Smooth muscle cell (in vitro differentiated cells): ENCODE data around the gene SLC35A1. TPM values are rescaled to one million over a fixed set of nuclear protein-coding genes. Genes with fewer than 3 reads are reported as not detected.

Experiments used
- DNase-seq: peaks from one replicate; lab custom pipeline; 2025; ENCODE audit not compliant: unreplicated experiment; lab: John Stamatoyannopoulos, UW
- H2AFZ ChIP-seq: fragments of 200-600 bp; sonication (generic); 2 replicates; pipeline ENCODE4 v1.6.0; 2016; ENCODE audit warnings: antibody characterized with exemption, low read depth, mild to moderate bottlenecking
- H3F3A ChIP-seq: fragments of 200-600 bp; sonication (generic); 2 replicates; pipeline ENCODE4 v1.6.0; 2017; ENCODE audit warnings: antibody characterized with exemption, low read depth
- H3K27ac ChIP-seq: fragments of 200-600 bp; sonication (generic); 2 replicates; pipeline ENCODE4 v1.5.1; 2016; ENCODE audit warnings: low read depth, mild to moderate bottlenecking
- H3K27me3 ChIP-seq: fragments of 200-600 bp; sonication (generic); 2 replicates; pipeline ENCODE4 v1.6.1; 2016; ENCODE audit warnings: low read depth, mild to moderate bottlenecking
- H3K36me3 ChIP-seq: fragments of 200-600 bp; sonication (generic); 2 replicates; pipeline ENCODE4 v1.5.1; 2016; ENCODE audit warnings: low read depth
- H3K4me1 ChIP-seq: fragments of 200-600 bp; sonication (generic); 2 replicates; pipeline ENCODE4 v1.5.1; 2016; ENCODE audit warnings: low read depth
- H3K4me2 ChIP-seq: fragments of 200-600 bp; sonication (generic); 2 replicates; pipeline ENCODE4 v1.6.0; 2016; ENCODE audit warnings: mild to moderate bottlenecking
- H3K4me3 ChIP-seq: fragments of 200-600 bp; sonication (generic); 2 replicates; pipeline ENCODE4 v1.5.1; 2016; ENCODE audit warnings: mild to moderate bottlenecking
- H3K79me2 ChIP-seq: fragments of 200-600 bp; sonication (generic); 2 replicates; pipeline ENCODE4 v1.6.0; 2016; ENCODE audit warnings: low read depth, mild to moderate bottlenecking
- H3K9ac ChIP-seq: fragments of 200-600 bp; sonication (generic); 2 replicates; pipeline ENCODE4 v1.6.0; 2016; ENCODE audit warnings: low read depth
- H3K9me3 ChIP-seq: fragments of 200-600 bp; sonication (generic); replicated peaks from 2 replicates; pipeline ENCODE4 v1.5.1; 2016; ENCODE audit warnings: low read depth
- H4K20me1 ChIP-seq: fragments of 200-600 bp; sonication (generic); 2 replicates; pipeline ENCODE4 v1.6.0; 2016; ENCODE audit warnings: low read depth
- CTCF ChIP-seq: fragments of 200-600 bp; sonication (generic); IDR thresholded peaks from 2 replicates; pipeline ENCODE4 v1.5.1; 2017; ENCODE audit warnings: borderline replicate concordance, mild to moderate bottlenecking, antibody characterized with exemption; ENCODE audit not compliant: insufficient read depth, poor library complexity, severe bottlenecking
- WGBS: methylation state at CpG from one replicate; pipeline ENCODE4 v1.1.7; 2016; ENCODE audit warnings: low lambda C conversion rate; 5-methylcytosine and 5-hydroxymethylcytosine counted together
- polyA plus RNA-seq: library from polyadenylated mRNA; unstranded; fragments of >200 nt; fragmentation: Nextera tagmentation; extraction: Ambion mirVana; gene quantifications from 2 replicates; pipeline ENCODE4 v1.2.1, GENCODE V29; 2016
- total RNA-seq: library from RNA; depleted of rRNA; stranded (reverse); fragments of >200 nt; gene quantifications from 2 replicates; pipeline ENCODE4 v1.2.3, GENCODE V29; 2014

SLC35A1 gene
- total and polyA plus RNA-seq, 2 experiments from 2014 or later, result 19.9 to 23.9 TPM

- H3K27me3 ChIP-seq, result no peaks in the 10 kb centered on the region
- H3K4me2 ChIP-seq, result no peak overlapping the region
- H3K4me1 ChIP-seq, result no peaks in the 10 kb centered on the region
- DNase-seq, result no peak
- 96% methylated on average over 8 of the region's 8 CpGs for WGBS
- no peaks in the 10 kb centered on the region for H3F3A ChIP-seq
- H3K9me3 ChIP-seq, result no peaks in the 10 kb centered on the region
- no peak overlapping the region for H3K4me3 ChIP-seq
- no peak overlapping the region for H2AFZ ChIP-seq
- no peak overlapping the region for H3K27ac ChIP-seq
- no peaks in the 10 kb centered on the region for H3K79me2 ChIP-seq
- H3K36me3 ChIP-seq, result no peaks in the 10 kb centered on the region
- no peak for TF ChIP-seq CTCF
- H3K9ac ChIP-seq, result no peak overlapping the region
- no peaks in the 10 kb centered on the region for H4K20me1 ChIP-seq
Observed at GRCh38 chr6:87494761-87495422, 22.1 kb downstream of the SLC35A1 start.

GRCh38 chr6:87498048-87498447 lies 25.3 kb downstream of the SLC35A1 start:
- Histone ChIP-seq H3K27me3 (no peaks in the 10 kb centered on the region), H3K9me3 (no peaks in the 10 kb centered on the region), H3K36me3 (no peaks in the 10 kb centered on the region), H3K79me2 (no peaks in the 10 kb centered on the region), H2AFZ (no peak overlapping the region), H3K4me2 (no peak overlapping the region), H3K27ac (no peak overlapping the region), H3K4me1 (no peaks in the 10 kb centered on the region), H3K9ac (no peak overlapping the region), H3K4me3 (no peak overlapping the region), H4K20me1 (no peaks in the 10 kb centered on the region), H3F3A (no peaks in the 10 kb centered on the region)
- DNase-seq, result no peak
- TF ChIP-seq CTCF, result no peak

GRCh38 chr6:87501809-87502572 lies 29.2 kb downstream of the SLC35A1 start:
- Histone ChIP-seq H2AFZ (no peak overlapping the region), H3K9me3 (no peaks in the 10 kb centered on the region), H3K27ac (no peak overlapping the region), H3F3A (no peaks in the 10 kb centered on the region), H3K79me2 (no peaks in the 10 kb centered on the region), H3K4me2 (no peak overlapping the region), H4K20me1 (no peaks in the 10 kb centered on the region), H3K27me3 (no peaks in the 10 kb centered on the region), H3K36me3 (no peaks in the 10 kb centered on the region), H3K9ac (no peak overlapping the region), H3K4me1 (no peaks in the 10 kb centered on the region), H3K4me3 (no peak overlapping the region)
- DNase-seq, result no peak
- no peak for TF ChIP-seq CTCF
- 93% methylated on average over 6 of the region's 6 CpGs for WGBS
